Neural crest cell (in vitro differentiated cells): ENCODE results near the gene TMEM44. TPM values are rescaled to one million over a fixed set of nuclear protein-coding genes. Genes with fewer than 3 reads are reported as not detected.

ENCODE experiments used
- DNase-seq: peaks from one replicate; pipeline ENCODE4 v3.0.0; 2021; ENCODE audit warnings: low read depth, mixed read lengths, low spot score
- H3K27ac Mint-ChIP-seq: one replicate; pipeline ENCODE4 v1.8.0; 2021; ENCODE audit warnings: mild to moderate bottlenecking, mixed read lengths; ENCODE audit not compliant: unreplicated experiment
- H3K27me3 Mint-ChIP-seq: 2 replicates; pipeline ENCODE4 v1.8.0; 2021; ENCODE audit warnings: low read depth, mild to moderate bottlenecking, mixed read lengths
- H3K36me3 Mint-ChIP-seq: 2 replicates; pipeline ENCODE4 v1.8.0; 2021; ENCODE audit warnings: low read depth, mild to moderate bottlenecking, mixed read lengths
- H3K4me1 Mint-ChIP-seq: 2 replicates; pipeline ENCODE4 v1.8.0; 2021; ENCODE audit warnings: mixed read lengths
- H3K4me3 Mint-ChIP-seq: one replicate; pipeline ENCODE4 v1.8.0; 2021; ENCODE audit warnings: mild to moderate bottlenecking, mixed read lengths
- H3K9me3 Mint-ChIP-seq: 2 replicates; pipeline ENCODE4 v1.8.0; 2021; ENCODE audit warnings: mixed read lengths
- CTCF ChIP-seq: fragments of 200-600 bp; sonication (generic); conservative IDR thresholded peaks from 2 replicates; pipeline ENCODE4 v1.5.0; 2021; ENCODE audit warnings: antibody characterized with exemption, mild to moderate bottlenecking
- total RNA-seq: library from RNA; stranded (reverse); gene quantifications from 2 replicates; pipeline ENCODE4 v1.2.1, GENCODE V29; 2021

Gene TMEM44
- total RNA-seq, 1 donor from 2014 or later: 43.8 TPM

GRCh38 chr3:194571491-194572142, 61.6 kb downstream of the TMEM44 start:
- no peak for TF ChIP-seq CTCF
- peak overlapping the region; percentile 55 for H3K27ac Mint-ChIP-seq
- no peaks in the 10 kb centered on the region for H3K9me3 Mint-ChIP-seq
- no peak for DNase-seq
- no peak overlapping the region for H3K4me3 Mint-ChIP-seq
- H3K27me3 Mint-ChIP-seq: peaks cover 8% of the 10 kb centered on the region
- H3K4me1 Mint-ChIP-seq: peaks cover 21% of the 10 kb centered on the region
- no peaks in the 10 kb centered on the region for H3K36me3 Mint-ChIP-seq

- Mint-ChIP-seq H3K9me3 (no peaks in the 10 kb centered on the region), H3K36me3 (no peaks in the 10 kb centered on the region), H3K27ac (no peak overlapping the region), H3K4me1 (peaks cover 21% of the 10 kb centered on the region), H3K27me3 (peaks cover 6% of the 10 kb centered on the region), H3K4me3 (no peak overlapping the region)
- no peak for TF ChIP-seq CTCF
- DNase-seq: no peak
Measured at GRCh38 chr3:194570898-194571297, 62.3 kb downstream of the TMEM44 start.

DNA sequence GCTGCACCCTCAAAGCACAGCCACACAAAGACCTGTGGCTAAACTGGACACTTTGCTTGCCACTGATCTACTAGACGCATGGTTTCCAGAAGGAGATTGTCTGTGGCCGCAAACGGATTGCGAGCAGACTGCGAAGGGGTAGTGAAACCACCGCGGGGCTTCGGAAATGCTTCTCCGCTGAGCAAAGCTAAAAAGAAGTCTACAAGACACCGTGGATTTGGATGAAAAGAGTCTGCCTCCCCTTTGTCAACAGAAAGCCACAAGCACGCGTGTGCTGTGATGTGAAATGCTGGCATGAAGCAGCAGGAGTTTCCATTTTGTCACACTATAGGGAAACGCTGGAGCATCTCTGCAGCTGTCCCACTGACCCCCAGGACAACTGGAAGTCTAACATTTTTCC, 63.0 kb downstream of the TMEM44 start:
- TF ChIP-seq CTCF: no peak
- peaks cover 6% of the 10 kb centered on the region for H3K27me3 Mint-ChIP-seq
- no peak overlapping the region for H3K4me3 Mint-ChIP-seq
- H3K9me3 Mint-ChIP-seq: no peaks in the 10 kb centered on the region
- peaks cover 21% of the 10 kb centered on the region for H3K4me1 Mint-ChIP-seq
- no peak for DNase-seq
- peak overlapping the region; percentile 72 for H3K27ac Mint-ChIP-seq
- H3K36me3 Mint-ChIP-seq: no peaks in the 10 kb centered on the region

DNA sequence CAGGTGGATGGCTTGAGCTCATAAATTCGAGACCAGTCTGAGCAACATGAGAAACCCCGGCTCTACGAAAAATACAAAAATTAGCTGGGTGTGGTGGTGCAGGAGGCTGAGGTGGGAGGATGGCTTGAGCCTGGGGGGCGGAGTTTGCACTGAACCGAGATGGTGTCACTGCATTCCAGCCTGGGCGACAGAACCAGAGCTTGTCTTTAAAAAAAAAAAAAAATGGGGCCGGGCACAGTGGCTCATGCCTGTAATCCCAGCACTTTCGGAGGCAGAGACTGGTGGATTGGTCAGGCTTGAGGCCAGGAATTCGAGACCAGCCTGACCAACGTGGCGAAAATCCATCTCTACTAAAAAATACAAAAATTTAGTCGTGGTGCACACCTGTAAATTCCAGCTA, 64.0 kb downstream of the TMEM44 start:
- H3K27ac Mint-ChIP-seq: no peak overlapping the region

DNA sequence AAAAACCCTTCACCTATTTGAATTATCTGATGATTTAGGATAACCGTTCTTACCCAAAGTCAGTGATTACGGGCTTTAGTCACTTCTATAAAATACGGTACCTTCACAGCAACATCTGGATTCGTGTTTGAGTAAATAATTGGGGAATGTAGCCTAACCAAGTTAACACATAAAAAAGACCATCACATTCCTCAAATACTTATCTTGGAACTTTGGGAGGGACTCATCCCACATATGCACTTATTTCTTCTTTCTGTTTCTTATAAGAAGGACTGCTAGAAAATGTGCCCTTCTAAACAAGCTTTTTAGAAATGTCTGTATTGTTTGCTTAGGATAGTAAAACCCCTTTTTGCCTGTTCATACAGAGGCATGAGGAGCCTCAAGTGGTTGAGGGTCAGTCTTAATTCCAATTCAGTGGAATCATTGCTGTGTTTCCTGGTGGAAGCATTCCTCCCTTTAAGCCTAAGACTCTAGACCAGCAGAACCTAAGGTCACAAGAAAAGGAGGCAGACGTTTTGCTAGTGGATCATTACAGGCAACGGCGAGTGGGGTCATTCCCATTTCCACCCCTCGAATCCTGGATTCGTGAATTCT, 67.5 kb downstream of the TMEM44 start:
- Mint-ChIP-seq H3K27ac (no peak overlapping the region), H3K27me3 (no peaks in the 10 kb centered on the region), H3K4me3 (no peak overlapping the region), H3K4me1 (no peaks in the 10 kb centered on the region), H3K36me3 (no peaks in the 10 kb centered on the region), H3K9me3 (no peaks in the 10 kb centered on the region)
- DNase-seq: no peak
- no peak for TF ChIP-seq CTCF

More for the DNA sequence above, 64.0 kb downstream of the TMEM44 start:
- H3K27me3 Mint-ChIP-seq: peaks cover 6% of the 10 kb centered on the region
- DNase-seq: no peak
- H3K4me3 Mint-ChIP-seq: no peak overlapping the region
- H3K4me1 Mint-ChIP-seq: peaks cover 21% of the 10 kb centered on the region
- no peak for TF ChIP-seq CTCF
- H3K9me3 Mint-ChIP-seq: no peaks in the 10 kb centered on the region
- no peaks in the 10 kb centered on the region for H3K36me3 Mint-ChIP-seq
